BLaER1 (cell line): ENCODE data around the gene ERAS.
"Not testable (repeated sequence)": the region's sequence is repeated elsewhere in the genome, so short reads cannot be mapped to it uniquely, and the experiment has no call there.

Source experiments
- H3K27ac ChIP-seq: shearing (Covaris generic); formaldehyde crosslinking; 2 replicates; pipeline ENCODE4 v1.8.1; 2022
- H3K27me3 ChIP-seq: shearing (Covaris generic); formaldehyde crosslinking; 2 replicates; pipeline ENCODE4 v1.8.1; 2022
- H3K36me3 ChIP-seq: shearing (Covaris generic); formaldehyde crosslinking; 2 replicates; pipeline ENCODE4 v1.8.1; 2022
- H3K4me1 ChIP-seq: shearing (Covaris generic); formaldehyde crosslinking; 2 replicates; pipeline ENCODE4 v1.8.1; 2022
- H3K4me2 ChIP-seq: shearing (Covaris generic); formaldehyde crosslinking; 2 replicates; pipeline ENCODE4 v1.8.1; 2022
- H3K4me3 ChIP-seq: shearing (Covaris generic); formaldehyde crosslinking; 2 replicates; pipeline ENCODE4 v1.8.1; 2022
- H3K9ac ChIP-seq: shearing (Covaris generic); formaldehyde crosslinking; 2 replicates; pipeline ENCODE4 v1.8.1; 2022
- H3K9me3 ChIP-seq: shearing (Covaris generic); formaldehyde crosslinking; 2 replicates; pipeline ENCODE4 v1.8.1; 2022
- H4K20me1 ChIP-seq: shearing (Covaris generic); formaldehyde crosslinking; 2 replicates; pipeline ENCODE4 v1.8.1; 2022
- Cebpa-rat ChIP-seq: shearing (Covaris generic); IDR thresholded peaks from 2 replicates; pipeline ENCODE4 v1.8.1; 2022

Gene ERAS

DNA sequence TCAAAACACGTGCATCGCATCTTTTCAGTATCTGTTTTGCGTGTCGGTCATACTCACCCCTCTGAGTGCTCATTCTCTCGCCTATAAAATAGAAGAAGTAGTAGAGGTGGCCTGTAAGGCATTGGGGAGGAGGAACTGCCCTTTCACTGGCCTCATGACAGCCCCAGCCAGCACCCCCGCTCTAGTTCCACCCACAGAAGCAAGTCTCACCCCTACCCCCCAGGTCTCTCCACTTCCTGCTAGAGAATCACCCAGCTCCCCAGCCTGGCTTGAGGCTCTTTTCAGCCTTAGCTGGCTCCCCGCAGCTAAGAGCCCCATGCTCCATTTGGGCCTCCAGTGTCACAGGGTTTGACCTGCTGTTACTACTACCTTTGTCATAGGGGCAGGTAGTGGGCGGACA is 12.7 kb upstream of the ERAS start:
- Histone ChIP-seq H3K4me3 (no peak overlapping the region), H4K20me1 (0 out of 2 replicates have a peak, but pooled peaks cover 6% of the 10 kb centered on the region), H3K9ac (no peak overlapping the region), H3K36me3 (peaks cover 40% of the 10 kb centered on the region), H3K4me1 (no peaks in the 10 kb centered on the region), H3K27me3 (peaks cover 31% of the 10 kb centered on the region), H3K4me2 (no peak overlapping the region), H3K9me3 (no peaks in the 10 kb centered on the region), H3K27ac (no peak overlapping the region)
- no peak for TF ChIP-seq Cebpa-rat

DNA sequence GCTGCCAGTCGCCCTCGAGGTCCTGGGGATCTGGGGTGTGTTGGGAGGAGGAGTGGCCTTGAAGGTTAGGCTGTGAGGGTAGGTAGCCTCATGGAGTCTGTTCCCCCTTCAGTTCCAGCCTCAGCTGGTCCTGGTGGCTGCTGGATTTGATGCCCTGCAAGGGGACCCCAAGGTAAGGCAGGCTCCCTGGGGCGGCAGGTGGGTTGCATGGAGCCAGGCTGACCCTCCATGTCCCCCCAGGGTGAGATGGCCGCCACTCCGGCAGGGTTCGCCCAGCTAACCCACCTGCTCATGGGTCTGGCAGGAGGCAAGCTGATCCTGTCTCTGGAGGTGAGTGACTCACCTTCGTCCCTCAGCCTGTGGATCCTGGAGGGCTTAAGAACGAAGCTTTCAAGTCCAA is 11.6 kb upstream of the ERAS start:
- Histone ChIP-seq H3K27ac (no peak overlapping the region), H3K4me1 (no peaks in the 10 kb centered on the region), H3K9me3 (no peaks in the 10 kb centered on the region), H3K36me3 (peaks cover 44% of the 10 kb centered on the region), H3K4me3 (no peak overlapping the region), H3K27me3 (peaks cover 33% of the 10 kb centered on the region), H4K20me1 (0 out of 2 replicates have a peak, but pooled peaks cover 6% of the 10 kb centered on the region), H3K4me2 (no peak overlapping the region), H3K9ac (no peak overlapping the region)
- TF ChIP-seq Cebpa-rat, result no peak

DNA sequence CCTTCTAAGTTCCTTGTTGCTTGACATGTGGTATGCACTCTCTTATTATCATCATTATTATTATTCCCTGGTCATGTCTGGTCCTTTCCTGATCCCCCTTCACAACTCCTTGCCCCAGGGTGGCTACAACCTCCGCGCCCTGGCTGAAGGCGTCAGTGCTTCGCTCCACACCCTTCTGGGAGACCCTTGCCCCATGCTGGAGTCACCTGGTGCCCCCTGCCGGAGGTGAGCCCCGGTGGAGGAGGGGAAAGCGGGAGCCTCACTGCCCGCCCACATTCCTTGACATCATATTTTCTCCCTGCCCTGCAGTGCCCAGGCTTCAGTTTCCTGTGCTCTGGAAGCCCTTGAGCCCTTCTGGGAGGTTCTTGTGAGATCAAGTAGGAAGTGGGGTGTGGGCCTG is 11.0 kb upstream of the ERAS start:
- H3K4me3 ChIP-seq, result no peak overlapping the region
- H3K27me3 ChIP-seq, result peaks cover 39% of the 10 kb centered on the region
- H4K20me1 ChIP-seq, result 0 out of 2 replicates have a peak, but pooled peaks cover 6% of the 10 kb centered on the region
- H3K4me2 ChIP-seq, result no peak overlapping the region
- no peak overlapping the region for H3K9ac ChIP-seq
- H3K9me3 ChIP-seq, result no peaks in the 10 kb centered on the region
- no peaks in the 10 kb centered on the region for H3K4me1 ChIP-seq
- H3K36me3 ChIP-seq, result peaks cover 50% of the 10 kb centered on the region
- TF ChIP-seq Cebpa-rat, result no peak
- H3K27ac ChIP-seq, result no peak overlapping the region

DNA sequence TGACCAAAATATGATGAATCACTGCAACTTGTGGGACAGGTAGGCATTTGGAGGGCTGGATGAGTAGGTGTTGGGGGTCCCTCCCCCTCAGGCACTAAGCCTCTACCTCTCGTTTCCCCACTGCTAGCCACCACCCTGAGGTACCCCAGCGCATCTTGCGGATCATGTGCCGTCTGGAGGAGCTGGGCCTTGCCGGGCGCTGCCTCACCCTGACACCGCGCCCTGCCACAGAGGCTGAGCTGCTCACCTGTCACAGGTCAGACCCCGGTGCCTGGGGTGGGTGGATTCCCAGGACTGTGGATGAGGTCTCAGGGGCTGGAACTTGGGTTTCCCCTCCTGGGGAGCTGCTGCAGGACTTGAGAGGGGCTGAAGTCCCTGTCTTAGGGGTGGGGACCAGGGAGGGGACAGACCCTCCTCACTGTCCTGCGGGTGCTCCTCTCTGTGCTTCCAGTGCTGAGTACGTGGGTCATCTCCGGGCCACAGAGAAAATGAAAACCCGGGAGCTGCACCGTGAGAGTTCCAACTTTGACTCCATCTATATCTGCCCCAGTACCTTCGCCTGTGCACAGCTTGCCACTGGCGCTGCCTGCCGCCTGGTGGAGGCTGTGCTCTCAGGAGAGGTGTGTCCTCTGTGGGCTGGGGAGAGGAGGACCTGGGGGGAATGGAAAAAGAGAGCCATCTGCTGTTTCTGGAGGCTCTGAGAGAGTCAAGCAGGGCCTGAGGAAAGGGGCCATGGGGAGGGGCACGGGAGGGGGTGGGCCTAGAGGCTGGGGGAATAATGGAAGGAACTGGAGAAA is 10.1 kb upstream of the ERAS start:
- Histone ChIP-seq H4K20me1 (0 out of 2 replicates have a peak, but pooled peaks cover 5% of the 10 kb centered on the region), H3K27ac (no peak overlapping the region), H3K27me3 (peaks cover 46% of the 10 kb centered on the region), H3K9ac (no peak overlapping the region), H3K4me3 (no peak overlapping the region), H3K36me3 (peaks cover 58% of the 10 kb centered on the region), H3K9me3 (no peaks in the 10 kb centered on the region), H3K4me1 (no peaks in the 10 kb centered on the region), H3K4me2 (no peak overlapping the region)
- no peak for TF ChIP-seq Cebpa-rat

DNA sequence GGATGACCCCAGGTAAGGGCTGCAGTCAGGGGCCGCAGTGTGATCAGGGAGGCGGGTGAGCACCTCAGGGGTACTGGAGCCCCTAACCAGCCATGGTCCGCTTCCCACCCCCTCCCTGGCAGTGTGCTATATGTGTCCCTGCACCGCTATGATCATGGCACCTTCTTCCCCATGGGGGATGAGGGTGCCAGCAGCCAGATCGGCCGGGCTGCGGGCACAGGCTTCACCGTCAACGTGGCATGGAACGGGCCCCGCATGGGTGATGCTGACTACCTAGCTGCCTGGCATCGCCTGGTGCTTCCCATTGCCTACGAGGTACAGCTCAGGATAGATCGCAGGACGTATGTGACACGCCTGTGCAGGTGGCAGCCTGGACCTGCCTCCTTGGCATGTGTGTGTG is 8.2 kb upstream of the ERAS start:
- no peaks in the 10 kb centered on the region for H3K9me3 ChIP-seq
- H3K36me3 ChIP-seq, result peaks cover 73% of the 10 kb centered on the region
- H3K9ac ChIP-seq, result no peak overlapping the region
- H3K27me3 ChIP-seq, result peaks cover 45% of the 10 kb centered on the region
- no peaks in the 10 kb centered on the region for H4K20me1 ChIP-seq
- TF ChIP-seq Cebpa-rat, result no peak
- H3K4me1 ChIP-seq, result no peaks in the 10 kb centered on the region
- no peak overlapping the region for H3K4me3 ChIP-seq
- H3K4me2 ChIP-seq, result no peak overlapping the region
- no peak overlapping the region for H3K27ac ChIP-seq

DNA sequence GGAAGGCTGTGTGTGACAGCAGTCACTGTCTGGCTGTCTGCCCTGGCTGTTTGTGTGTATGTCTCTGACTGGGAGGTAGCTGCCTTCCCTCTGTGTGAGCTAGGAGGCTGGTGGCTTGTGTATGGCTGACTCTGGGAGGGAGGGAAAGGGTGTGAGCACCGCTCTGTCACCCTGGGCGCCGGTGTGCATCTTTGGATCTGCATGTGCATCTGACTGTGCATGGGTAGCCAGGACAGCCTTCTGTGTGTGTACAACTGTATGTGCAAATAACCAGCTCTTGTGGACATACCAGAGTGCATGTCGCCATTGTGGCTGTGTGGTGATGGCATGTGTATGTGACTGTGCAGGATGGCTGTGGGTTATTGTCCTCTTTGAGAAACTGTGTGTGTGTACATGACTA is 7.4 kb upstream of the ERAS start:
- no peaks in the 10 kb centered on the region for H3K4me1 ChIP-seq
- peaks cover 75% of the 10 kb centered on the region for H3K36me3 ChIP-seq
- no peak overlapping the region for H3K9ac ChIP-seq
- no peak overlapping the region for H3K4me3 ChIP-seq
- H3K27me3 ChIP-seq, result peaks cover 39% of the 10 kb centered on the region
- H3K4me2 ChIP-seq, result no peak overlapping the region
- no peaks in the 10 kb centered on the region for H3K9me3 ChIP-seq
- no peak for TF ChIP-seq Cebpa-rat
- H4K20me1 ChIP-seq, result no peaks in the 10 kb centered on the region
- no peak overlapping the region for H3K27ac ChIP-seq

DNA sequence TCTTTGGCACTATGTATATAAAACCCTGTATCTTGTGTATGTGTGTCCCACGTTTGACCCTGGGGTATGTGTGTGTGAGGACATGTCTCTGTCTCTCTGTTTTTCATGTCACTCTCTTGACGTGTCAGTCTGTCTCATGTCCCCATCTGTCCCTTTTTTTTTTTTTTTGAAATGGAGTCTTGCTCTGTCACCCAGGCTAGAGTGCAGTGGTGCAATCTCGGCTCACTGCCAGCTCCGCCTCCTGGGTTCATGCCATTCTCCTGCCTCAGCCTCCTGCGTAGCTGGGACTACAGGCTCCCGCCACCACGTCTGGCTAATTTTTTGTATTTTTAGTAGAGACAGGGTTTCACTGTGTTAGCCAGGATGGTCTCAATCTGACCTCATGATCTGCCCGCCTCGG is 6.9 kb upstream of the ERAS start:
- not testable (repeated sequence) for H3K27ac ChIP-seq, H3K4me2 ChIP-seq, H4K20me1 ChIP-seq, H3K9ac ChIP-seq, H3K9me3 ChIP-seq, H3K4me1 ChIP-seq, H3K4me3 ChIP-seq
- Histone ChIP-seq H3K36me3 (peaks cover 77% of the 10 kb centered on the region), H3K27me3 (peaks cover 38% of the 10 kb centered on the region)

DNA sequence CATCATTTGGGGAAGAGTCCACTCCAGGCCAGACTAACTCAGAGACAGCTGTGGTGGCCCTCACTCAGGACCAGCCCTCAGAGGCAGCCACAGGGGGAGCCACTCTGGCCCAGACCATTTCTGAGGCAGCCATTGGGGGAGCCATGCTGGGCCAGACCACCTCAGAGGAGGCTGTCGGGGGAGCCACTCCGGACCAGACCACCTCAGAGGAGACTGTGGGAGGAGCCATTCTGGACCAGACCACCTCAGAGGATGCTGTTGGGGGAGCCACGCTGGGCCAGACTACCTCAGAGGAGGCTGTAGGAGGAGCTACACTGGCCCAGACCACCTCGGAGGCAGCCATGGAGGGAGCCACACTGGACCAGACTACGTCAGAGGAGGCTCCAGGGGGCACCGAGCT is 3.3 kb upstream of the ERAS start:
- Histone ChIP-seq H3K4me3 (no peak overlapping the region), H4K20me1 (no peaks in the 10 kb centered on the region), H3K4me2 (no peak overlapping the region), H3K9me3 (peaks cover 32% of the 10 kb centered on the region), H3K27me3 (peaks cover 32% of the 10 kb centered on the region), H3K4me1 (no peaks in the 10 kb centered on the region), H3K36me3 (peaks cover 83% of the 10 kb centered on the region), H3K9ac (no peak overlapping the region), H3K27ac (no peak overlapping the region)
- TF ChIP-seq Cebpa-rat, result no peak

DNA sequence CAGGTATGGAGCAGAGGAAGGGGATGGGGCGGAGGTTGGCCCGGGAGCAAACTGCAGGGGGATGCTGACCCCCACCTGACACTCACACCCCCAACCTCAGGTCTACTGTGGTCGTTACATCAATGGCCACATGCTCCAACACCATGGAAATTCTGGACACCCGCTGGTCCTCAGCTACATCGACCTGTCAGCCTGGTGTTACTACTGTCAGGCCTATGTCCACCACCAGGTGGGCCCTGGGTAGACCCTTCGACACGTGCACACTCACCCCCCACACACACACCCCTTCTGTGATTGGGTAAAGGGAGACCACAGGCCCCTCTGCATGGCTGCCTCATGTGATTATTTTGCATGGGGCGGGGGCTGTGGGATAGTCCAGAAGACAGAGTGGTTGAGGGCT is 2.2 kb upstream of the ERAS start:
- TF ChIP-seq Cebpa-rat, result no peak
- H3K9ac ChIP-seq, result no peak overlapping the region
- no peak overlapping the region for H3K4me2 ChIP-seq
- H3K36me3 ChIP-seq, result peaks cover 74% of the 10 kb centered on the region
- H3K27ac ChIP-seq, result no peak overlapping the region
- H3K4me1 ChIP-seq, result no peaks in the 10 kb centered on the region
- H3K27me3 ChIP-seq, result peaks cover 32% of the 10 kb centered on the region
- H3K4me3 ChIP-seq, result no peak overlapping the region
- peaks cover 36% of the 10 kb centered on the region for H3K9me3 ChIP-seq
- H4K20me1 ChIP-seq, result no peaks in the 10 kb centered on the region

DNA sequence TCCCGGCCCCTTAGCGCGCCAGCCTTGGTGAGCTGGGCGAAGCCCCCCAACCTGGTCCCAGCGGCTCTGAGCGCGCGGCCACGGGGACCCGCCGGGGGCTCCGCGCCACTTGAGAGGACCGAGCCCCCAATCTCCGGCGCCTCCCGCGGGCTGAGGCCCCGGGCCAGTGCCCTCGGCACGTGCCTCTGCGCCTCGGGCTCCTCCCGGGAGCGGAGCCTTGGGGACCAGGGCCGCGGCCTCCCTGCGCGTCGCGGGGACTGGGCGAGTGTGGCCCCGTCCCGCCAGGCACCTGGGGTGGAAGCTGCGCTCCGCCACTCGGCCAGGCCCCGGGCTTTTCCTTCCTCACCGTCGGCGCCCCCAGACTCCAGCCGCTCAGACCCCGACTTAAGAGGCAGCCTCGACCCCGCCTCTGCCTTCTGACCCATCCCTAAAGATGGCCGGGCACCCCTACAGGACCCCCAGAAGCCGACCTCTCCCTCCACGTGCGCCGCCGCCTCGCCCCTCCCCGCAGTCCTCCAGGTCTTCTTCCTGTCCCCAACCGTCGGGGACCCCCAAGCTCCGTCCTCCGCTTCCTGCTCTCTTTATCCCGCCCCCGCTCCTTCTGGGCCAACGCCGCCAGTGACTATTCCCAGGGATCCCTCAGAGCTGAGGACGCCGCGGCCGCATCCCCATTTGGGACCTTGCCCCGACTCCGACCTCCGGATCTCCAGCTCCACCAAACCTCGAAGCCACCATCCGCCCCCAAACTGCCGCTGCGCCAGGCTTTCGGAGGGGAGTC is 752 bp downstream of the ERAS start:
- Histone ChIP-seq H3K4me1 (no peaks in the 10 kb centered on the region), H3K9ac (no peak overlapping the region), H3K4me3 (no peak overlapping the region), H4K20me1 (no peaks in the 10 kb centered on the region), H3K9me3 (peaks cover 48% of the 10 kb centered on the region), H3K27me3 (peaks cover 15% of the 10 kb centered on the region), H3K36me3 (peaks cover 52% of the 10 kb centered on the region; the same call in 1 of the 2 replicates), H3K4me2 (no peak overlapping the region), H3K27ac (no peak overlapping the region)
- no peak for TF ChIP-seq Cebpa-rat
